GM21360 (cell line): ENCODE data around the gene POLR2B.
"Not testable (repeated sequence)": the region's sequence is repeated elsewhere in the genome, so short reads cannot be mapped to it uniquely, and the experiment has no call there.

Experiments used
- ATAC-seq: cut with Tn5 transposase; IDR thresholded peaks from one replicate; pipeline ENCODE4 v1.9.1; 2021; ENCODE audit warnings: mild to moderate bottlenecking, moderate library complexity; ENCODE audit not compliant: unreplicated experiment

The POLR2B gene

GRCh38 chr4:57051095-57051494 is 72.4 kb downstream of the POLR2B start:
- no peak for ATAC-seq

GRCh38 chr4:57051524-57051923 is 72.8 kb downstream of the POLR2B start:
- no peak for ATAC-seq

- no peak for ATAC-seq
These were observed 74.8 kb downstream of the POLR2B start for GRCh38 chr4:57053508-57053907.

GRCh38 chr4:57055886-57056285 is 77.2 kb downstream of the POLR2B start:
- no peak for ATAC-seq

GRCh38 chr4:57059890-57060716 is 81.4 kb downstream of the POLR2B start:
- no peak for ATAC-seq

GRCh38 chr4:57060717-57061067 is 82.0 kb downstream of the POLR2B start:
- not testable (repeated sequence) for ATAC-seq

GRCh38 chr4:57061395-57061794 is 82.7 kb downstream of the POLR2B start:
- ATAC-seq, result no peak

- no peak for ATAC-seq
These were observed 84.8 kb downstream of the POLR2B start for GRCh38 chr4:57063518-57063917.

GRCh38 chr4:57064120-57064519 is 85.4 kb downstream of the POLR2B start:
- ATAC-seq, result no peak

GRCh38 chr4:57064811-57065711 is 86.4 kb downstream of the POLR2B start:
- ATAC-seq, result no peak

GRCh38 chr4:57065730-57066482 is 87.2 kb downstream of the POLR2B start:
- no peak for ATAC-seq

GRCh38 chr4:57068237-57068981 is 89.7 kb downstream of the POLR2B start:
- no peak for ATAC-seq

GRCh38 chr4:57070461-57070860 is 91.8 kb downstream of the POLR2B start:
- no peak for ATAC-seq

- ATAC-seq, result no peak
These were observed 92.6 kb downstream of the POLR2B start for GRCh38 chr4:57071326-57071725.

- ATAC-seq, result no peak
These were observed 94.9 kb downstream of the POLR2B start for GRCh38 chr4:57073559-57073958.

- ATAC-seq, result no peak
These were observed 96.0 kb downstream of the POLR2B start for GRCh38 chr4:57074744-57075143.

GRCh38 chr4:57075367-57075766 is 96.7 kb downstream of the POLR2B start:
- ATAC-seq, result no peak

- ATAC-seq, result no peak
These were observed 98.0 kb downstream of the POLR2B start for GRCh38 chr4:57076646-57077045.

- no peak for ATAC-seq
These were observed 99.1 kb downstream of the POLR2B start for GRCh38 chr4:57077550-57078343.
